WTC11 (cell line): ENCODE results near the gene CPSF7.

ENCODE experiments used
- CBFB ChIP-seq: sonication (generic); formaldehyde crosslinking; IDR thresholded peaks from 2 replicates; pipeline ENCODE4 v1.8.1; 2022; ENCODE audit warnings: mild to moderate bottlenecking, low read depth, missing genetic modification reagents
- CTCF ChIP-seq: fragments of 200-600 bp; IDR thresholded peaks from 2 replicates; pipeline ENCODE4 v1.8.0; 2022; ENCODE audit warnings: antibody characterized with exemption
- E2F1 ChIP-seq: sonication (generic); formaldehyde crosslinking; IDR thresholded peaks from 2 replicates; pipeline ENCODE4 v1.8.0; 2022; ENCODE audit warnings: mild to moderate bottlenecking, missing genetic modification reagents
- FOXP1 ChIP-seq: sonication (generic); formaldehyde crosslinking; IDR thresholded peaks from 2 replicates; pipeline ENCODE4 v1.8.0; 2022; ENCODE audit warnings: missing genetic modification reagents, mild to moderate bottlenecking, moderate library complexity, borderline replicate concordance
- PRDM15 ChIP-seq: sonication (generic); formaldehyde crosslinking; IDR thresholded peaks from 2 replicates; pipeline ENCODE4 v1.8.0; 2022; ENCODE audit warnings: missing genetic modification reagents
- SP1 ChIP-seq: sonication (generic); formaldehyde crosslinking; conservative IDR thresholded peaks from 2 replicates; pipeline ENCODE4 v1.8.1; 2022; ENCODE audit warnings: missing genetic modification reagents
- TEAD1 ChIP-seq: sonication (generic); formaldehyde crosslinking; IDR thresholded peaks from 2 replicates; pipeline ENCODE4 v1.8.0; 2022; ENCODE audit warnings: mild to moderate bottlenecking, missing genetic modification reagents
- ZSCAN18 ChIP-seq: fragments of 250-450 bp; sonication (Bioruptor Pico); IDR thresholded peaks from 2 replicates; pipeline ENCODE4 v2.1.2; 2022; ENCODE audit warnings: mild to moderate bottlenecking, moderate library complexity

- TF ChIP-seq CTCF = no peak
- TF ChIP-seq FOXP1 = no peak
- TF ChIP-seq CBFB (CRISPR knock-in tag) = no peak
- no peak for TF ChIP-seq ZSCAN18 (CRISPR knock-in tag)
- TF ChIP-seq E2F1 = no peak
- TF ChIP-seq PRDM15 (CRISPR knock-in tag) = no peak
- TF ChIP-seq SP1 (CRISPR knock-in tag) = no peak
- no peak for TF ChIP-seq TEAD1 (CRISPR knock-in tag)
Observed at GRCh38 chr11:61474013-61474643, 44.4 kb upstream of the CPSF7 start.
